GM12801 (cell line): ENCODE measurements around the gene XKR8.

Experiments used
- CTCF ChIP-seq: IDR thresholded peaks from one replicate; pipeline ENCODE4 v1.5.1; 2011; ENCODE audit warnings: control low read depth; ENCODE audit not compliant: insufficient read length; ENCODE audit errors: extremely low read depth

The XKR8 gene

GRCh38 chr1:27974417-27974781, 14.6 kb downstream of the XKR8 start:
- TF ChIP-seq CTCF = no peak

DNA sequence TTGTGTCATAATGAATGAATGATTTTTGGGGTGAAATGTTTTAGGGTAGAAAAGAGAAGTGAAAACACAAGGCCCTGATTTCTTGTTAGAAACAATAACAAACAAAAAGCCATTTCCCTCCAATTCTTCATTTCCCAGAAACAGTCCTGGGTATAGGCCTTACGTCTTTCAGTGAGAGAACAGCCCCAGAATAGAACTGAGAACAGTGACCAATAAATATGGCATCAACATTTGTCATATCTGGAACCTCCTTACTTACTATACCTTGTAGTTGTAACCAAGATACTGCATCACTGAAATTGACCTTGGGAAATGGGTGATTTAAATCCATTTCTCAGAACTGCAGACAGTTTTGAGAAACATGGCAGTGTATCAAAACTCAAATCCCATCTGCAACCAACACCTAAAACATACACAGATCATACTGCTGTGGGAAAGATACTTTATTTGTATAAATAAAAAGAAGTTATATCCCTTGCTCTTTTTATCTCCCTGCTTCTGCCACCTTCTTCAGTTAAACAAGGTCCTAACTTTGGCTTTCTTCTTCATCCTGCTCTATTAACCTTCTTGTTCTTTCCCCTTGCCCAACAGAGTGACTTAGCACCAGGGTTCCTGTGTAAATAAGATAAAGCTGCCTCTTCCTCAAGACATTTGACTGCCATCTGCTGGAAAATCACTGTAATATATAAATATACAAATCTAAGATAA, 19.5 kb downstream of the XKR8 start:
- TF ChIP-seq CTCF = no peak

DNA sequence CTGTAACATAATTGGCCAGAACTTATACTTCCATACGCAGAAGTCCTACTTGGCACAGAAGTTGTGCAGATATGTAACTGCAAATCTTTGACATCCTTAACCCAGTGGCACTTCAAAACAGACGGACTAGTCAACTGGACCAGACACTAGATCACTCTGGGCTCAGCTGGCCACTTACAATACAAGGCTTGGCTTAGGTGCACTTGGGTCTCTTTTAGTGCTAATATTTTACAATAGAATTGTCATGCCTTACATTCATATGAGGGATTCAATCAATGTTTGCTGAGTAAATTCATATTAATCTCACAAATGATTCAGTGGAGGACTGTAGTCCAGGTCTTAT, 20.1 kb downstream of the XKR8 start:
- TF ChIP-seq CTCF = no peak

DNA sequence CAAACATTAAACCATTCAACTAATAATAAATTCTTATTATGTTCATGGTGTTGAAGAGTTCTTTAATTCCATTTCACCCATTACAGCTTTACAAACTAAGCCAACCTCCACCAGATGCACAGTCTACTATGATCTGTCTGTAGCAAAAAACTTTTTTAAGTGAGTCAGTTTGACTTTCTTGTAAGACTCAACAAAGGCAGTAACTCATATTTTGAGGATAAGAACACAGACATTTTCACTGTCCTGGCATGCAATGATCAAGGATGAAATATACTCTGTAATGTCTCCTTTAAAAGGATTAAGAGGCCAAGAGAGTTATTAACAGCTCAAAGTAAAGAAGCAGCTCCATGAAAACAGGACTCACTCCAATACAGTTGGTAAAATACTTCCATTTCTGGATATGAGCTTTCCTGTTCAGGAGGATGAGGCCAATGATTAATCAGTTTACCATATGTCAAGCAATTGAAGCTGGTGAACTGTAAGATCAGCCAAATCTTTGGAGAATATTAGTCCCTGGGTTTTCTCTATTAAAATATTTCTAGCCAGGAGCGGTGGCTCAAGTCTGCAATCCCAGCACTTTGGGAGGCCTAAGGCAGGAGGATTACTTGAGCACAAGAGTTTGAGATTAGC, 20.6 kb downstream of the XKR8 start:
- no peak for TF ChIP-seq CTCF

- no peak for TF ChIP-seq CTCF
These were observed 21.4 kb downstream of the XKR8 start for GRCh38 chr1:27981145-27981544.

DNA sequence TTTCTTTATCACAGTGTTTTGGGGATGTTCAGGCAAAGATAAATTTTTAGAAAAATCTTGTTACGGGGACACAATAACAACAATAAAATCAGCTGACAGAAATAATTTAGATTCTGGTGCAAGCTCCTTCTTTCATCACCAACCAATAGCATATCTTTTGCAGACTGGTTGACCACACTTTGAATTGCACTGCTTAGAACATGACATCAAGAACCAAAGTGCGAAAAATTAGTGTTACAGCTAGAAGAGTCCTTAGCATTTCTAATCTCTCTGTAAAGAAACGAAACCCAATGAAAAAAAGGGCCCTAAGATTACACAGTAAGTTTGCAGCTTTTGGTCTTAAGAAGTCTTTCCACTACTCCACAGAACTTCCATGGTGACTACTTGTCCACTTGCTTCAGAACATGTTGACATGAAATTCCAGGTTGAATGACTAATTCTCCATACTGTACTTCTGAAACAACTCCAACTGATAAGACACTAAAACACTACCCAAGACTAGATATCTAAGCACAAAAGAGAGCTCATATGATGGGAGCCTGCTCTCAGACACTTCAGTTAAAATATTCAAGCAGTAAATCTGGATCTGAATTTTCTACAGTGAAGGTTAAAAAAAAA, 31.3 kb downstream of the XKR8 start:
- no peak for TF ChIP-seq CTCF

- TF ChIP-seq CTCF = no peak
These were observed 32.5 kb downstream of the XKR8 start for GRCh38 chr1:27992276-27992675.
